Activated B cell treated with CpG ODN at 0.5 μM for 24 hours (primary cell): Measurements from ENCODE around the gene KRTAP9-7. TPM values are rescaled to one million over a fixed set of nuclear protein-coding genes. Genes with fewer than 3 reads are reported as not detected.
"Not testable (repeated sequence)": the region's sequence is repeated elsewhere in the genome, so short reads cannot be mapped to it uniquely, and the experiment has no call there.

Source experiments
- ATAC-seq: fragments of 200-7000 bp; cut with Tn5 transposase; one replicate; pipeline ENCODE4 v1.10.0; 2021; ENCODE audit warnings: low read depth, mild to moderate bottlenecking, moderate library complexity
- CTCF ChIA-PET: fragments of 350-600 bp; sonication (Branson Sonifier 250); formaldehyde crosslinking; loops from one replicate; lab custom pipeline; 2021; ENCODE audit warnings: antibody characterized with exemption; lab: Charles Lee
- POLR2A ChIA-PET: fragments of 350-600 bp; sonication (Branson Sonifier 250); formaldehyde crosslinking; loops from one replicate; lab custom pipeline; 2021; ENCODE audit warnings: antibody characterized with exemption; lab: Charles Lee
- DNase-seq: peaks from one replicate; pipeline ENCODE4 v3.0.0; 2022
- H3K27ac Mint-ChIP-seq: one replicate; pipeline ENCODE4 v1.8.0; 2020; ENCODE audit warnings: mixed read lengths
- H3K27me3 Mint-ChIP-seq: one replicate; pipeline ENCODE4 v1.8.0; 2021; ENCODE audit warnings: mixed read lengths
- H3K36me3 Mint-ChIP-seq: one replicate; pipeline ENCODE4 v1.8.0; 2021; ENCODE audit warnings: low read depth, mixed read lengths
- H3K4me1 Mint-ChIP-seq: one replicate; pipeline ENCODE4 v1.8.0; 2021; ENCODE audit warnings: mixed read lengths
- H3K4me3 Mint-ChIP-seq: one replicate; pipeline ENCODE4 v1.8.0; 2020; ENCODE audit warnings: mild to moderate bottlenecking, mixed read lengths
- H3K9me3 Mint-ChIP-seq: one replicate; pipeline ENCODE4 v1.8.0; 2020; ENCODE audit warnings: mixed read lengths
- intact Hi-C: fragments of 100-400 bp; cut with micrococcal nuclease; formaldehyde crosslinking; loops from one replicate; pipeline ENCODE4 v1.15.1; 2024
- total RNA-seq: library from RNA; stranded (reverse); gene quantifications from 2 replicates; pipeline ENCODE4 v1.2.3, GENCODE V29; 2022
- TF ChIP-seq, protein P1 (sequence below): fragments of 200-600 bp; IDR thresholded peaks from one replicate; pipeline ENCODE4 v1.8.0; 2022; ENCODE audit warnings: antibody characterized with exemption, mild to moderate bottlenecking

The KRTAP9-7 gene
- total RNA-seq, 1 donor from 2014 or later: not detected

- H3K36me3 Mint-ChIP-seq, DNase-seq, POLR2A ChIA-PET, H3K27me3 Mint-ChIP-seq, H3K9me3 Mint-ChIP-seq, intact Hi-C loops, CTCF ChIA-PET, H3K4me3 Mint-ChIP-seq, H3K4me1 Mint-ChIP-seq, ATAC-seq, H3K27ac Mint-ChIP-seq: not testable (repeated sequence)
Measured at GRCh38 chr17:41246995-41247787, 28.3 kb upstream of the KRTAP9-7 start.

GRCh38 chr17:41249637-41250240 lies 25.8 kb upstream of the KRTAP9-7 start, which contains the start of gene KRTAP9-4:
KRTAP9-4 (plus strand) TSS chr17:41249687; CDS start chr17:41249721, 34 bp downstream.
- CTCF ChIA-PET, POLR2A ChIA-PET, H3K36me3 Mint-ChIP-seq, H3K4me1 Mint-ChIP-seq, H3K4me3 Mint-ChIP-seq, ATAC-seq, H3K27ac Mint-ChIP-seq, DNase-seq, H3K27me3 Mint-ChIP-seq, H3K9me3 Mint-ChIP-seq: not testable (repeated sequence)
- intact Hi-C loops: loop anchor here (2.0 kb wide), 1 partner anchor 67 kb away; no protein-coding TSS in a partner anchor

DNA sequence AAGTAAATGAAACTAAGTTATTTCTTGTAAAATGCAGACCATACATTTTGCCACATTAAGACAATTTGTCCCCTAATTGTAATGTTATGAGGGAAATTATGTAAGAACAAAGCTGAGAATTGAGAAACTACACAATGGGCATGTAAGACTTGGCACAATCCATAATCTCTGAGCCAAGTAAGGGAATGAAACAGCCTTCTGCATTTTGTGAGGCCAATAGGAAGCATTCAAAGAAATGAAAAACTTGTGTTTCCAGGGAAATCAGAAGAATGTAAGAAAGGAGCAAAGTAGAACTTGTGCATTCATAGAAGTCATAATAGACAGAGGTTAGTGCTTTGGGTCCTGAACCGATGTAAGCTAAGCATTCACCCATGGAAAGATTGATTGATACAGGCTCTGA lies 24.2 kb upstream of the KRTAP9-7 start:
- Mint-ChIP-seq H3K36me3 (no peaks in the 10 kb centered on the region), H3K27me3 (peaks cover 12% of the 10 kb centered on the region), H3K4me1 (no peaks in the 10 kb centered on the region), H3K4me3 (no peak overlapping the region), H3K27ac (no peak overlapping the region), H3K9me3 (no peaks in the 10 kb centered on the region)
- TF ChIP-seq, protein P1, sequence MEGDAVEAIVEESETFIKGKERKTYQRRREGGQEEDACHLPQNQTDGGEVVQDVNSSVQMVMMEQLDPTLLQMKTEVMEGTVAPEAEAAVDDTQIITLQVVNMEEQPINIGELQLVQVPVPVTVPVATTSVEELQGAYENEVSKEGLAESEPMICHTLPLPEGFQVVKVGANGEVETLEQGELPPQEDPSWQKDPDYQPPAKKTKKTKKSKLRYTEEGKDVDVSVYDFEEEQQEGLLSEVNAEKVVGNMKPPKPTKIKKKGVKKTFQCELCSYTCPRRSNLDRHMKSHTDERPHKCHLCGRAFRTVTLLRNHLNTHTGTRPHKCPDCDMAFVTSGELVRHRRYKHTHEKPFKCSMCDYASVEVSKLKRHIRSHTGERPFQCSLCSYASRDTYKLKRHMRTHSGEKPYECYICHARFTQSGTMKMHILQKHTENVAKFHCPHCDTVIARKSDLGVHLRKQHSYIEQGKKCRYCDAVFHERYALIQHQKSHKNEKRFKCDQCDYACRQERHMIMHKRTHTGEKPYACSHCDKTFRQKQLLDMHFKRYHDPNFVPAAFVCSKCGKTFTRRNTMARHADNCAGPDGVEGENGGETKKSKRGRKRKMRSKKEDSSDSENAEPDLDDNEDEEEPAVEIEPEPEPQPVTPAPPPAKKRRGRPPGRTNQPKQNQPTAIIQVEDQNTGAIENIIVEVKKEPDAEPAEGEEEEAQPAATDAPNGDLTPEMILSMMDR: no peak
- ATAC-seq (no peak), DNase-seq (no peak)
- ChIA-PET CTCF (no interaction called here), POLR2A (no interaction called here)
- intact Hi-C loops: no loop called here

GRCh38 chr17:41254861-41255260 lies 20.6 kb upstream of the KRTAP9-7 start:
- intact Hi-C loops: no loop called here

GRCh38 chr17:41255381-41256290 lies 19.9 kb upstream of the KRTAP9-7 start, which contains the start of gene KRTAP9-9:
KRTAP9-9 (plus strand) TSS chr17:41255384.
- H3K27ac Mint-ChIP-seq, intact Hi-C loops, H3K4me1 Mint-ChIP-seq, H3K9me3 Mint-ChIP-seq, POLR2A ChIA-PET, DNase-seq, H3K36me3 Mint-ChIP-seq, ATAC-seq, H3K4me3 Mint-ChIP-seq, CTCF ChIA-PET: not testable (repeated sequence)
- peaks cover 45% of the 10 kb centered on the region for H3K27me3 Mint-ChIP-seq

More at GRCh38 chr17:41254861-41255260, 20.6 kb upstream of the KRTAP9-7 start:
- ChIA-PET POLR2A (no interaction called here), CTCF (no interaction called here)
- Mint-ChIP-seq H3K9me3 (no peaks in the 10 kb centered on the region), H3K27ac (no peak overlapping the region), H3K4me1 (no peaks in the 10 kb centered on the region), H3K36me3 (no peaks in the 10 kb centered on the region), H3K27me3 (peaks cover 40% of the 10 kb centered on the region), H3K4me3 (no peak overlapping the region)
- DNase-seq: no peak
- TF ChIP-seq, protein P1: no peak
- ATAC-seq: no peak

DNA sequence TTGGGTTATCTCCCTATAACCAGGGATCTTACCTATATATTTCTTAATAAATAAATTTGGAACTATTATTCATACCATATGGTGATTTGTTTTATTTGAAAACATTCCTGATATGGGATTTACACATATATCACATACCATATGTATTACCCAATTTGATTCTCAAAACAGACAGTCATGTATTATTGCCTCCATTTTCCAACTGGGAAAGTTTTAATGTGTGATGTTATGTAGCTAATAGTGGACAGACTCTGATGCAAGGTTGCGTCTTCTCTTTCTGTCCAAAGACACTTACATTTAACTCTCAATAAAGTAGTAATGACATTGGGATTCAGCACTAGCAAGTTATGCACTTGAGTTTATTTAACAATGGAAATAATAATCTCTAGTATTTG lies 19.2 kb upstream of the KRTAP9-7 start:
- Mint-ChIP-seq H3K4me3 (no peak overlapping the region), H3K9me3 (no peaks in the 10 kb centered on the region), H3K27me3 (peaks cover 49% of the 10 kb centered on the region), H3K27ac (no peak overlapping the region), H3K4me1 (no peaks in the 10 kb centered on the region), H3K36me3 (no peaks in the 10 kb centered on the region)
- ChIA-PET CTCF (no interaction called here), POLR2A (no interaction called here)
- intact Hi-C loops: no loop called here
- DNase-seq: no peak
- TF ChIP-seq, protein P1: no peak
- ATAC-seq: no peak
